Right atrium auricular region (tissue), 2 donors: ENCODE measurements around the gene CEP95. TPM values are rescaled to one million over a fixed set of nuclear protein-coding genes. Genes with fewer than 3 reads are reported as not detected.

Source experiments
- DNase-seq: peaks from one replicate; pipeline ENCODE4 v3.0.0-alpha.2; 2019; ENCODE audit warnings: low spot score
- H3K27ac ChIP-seq, 2 donors: fragments of 200-600 bp; sonication (generic); 1 replicate in 1 of 2; 2 replicates in 1 of 2; pipeline ENCODE4 v1.5.1; 2016 to 2019
- H3K27me3 ChIP-seq, 2 donors: fragments of 200-600 bp; sonication (generic); one replicate each; pipeline versions ENCODE4 v1.5.1 to v1.6.0; 2017 to 2019
- H3K36me3 ChIP-seq: fragments of 200-600 bp; sonication (generic); one replicate; pipeline ENCODE4 v1.5.1; 2016
- H3K4me1 ChIP-seq, 2 donors: fragments of 200-600 bp; sonication (generic); one replicate each; pipeline versions ENCODE4 v1.5.1 to v1.6.0; 2017 to 2019
- H3K4me3 ChIP-seq, 2 donors: fragments of 200-600 bp; sonication (generic); 1 replicate in 1 of 2; 2 replicates in 1 of 2; pipeline ENCODE4 v1.5.1; 2017 to 2019; ENCODE audit warnings: mild to moderate bottlenecking in 1 of 2, moderate library complexity in 1 of 2
- H3K9me3 ChIP-seq, 2 donors: fragments of 200-600 bp; sonication (generic); one replicate each; pipeline ENCODE4 v1.5.1; 2019
- total RNA-seq, 2 donors: library from RNA; depleted of rRNA; stranded (reverse); fragments of >200 nt; gene quantifications; one replicate each; pipeline ENCODE4 v1.1.0, GENCODE V29; 2016
- TF ChIP-seq, protein P1 (sequence below), 2 donors: fragments of 200-600 bp; sonication (generic); IDR thresholded peaks; one replicate each; pipeline ENCODE4 v1.5.1; 2019; ENCODE audit warnings: antibody characterized with exemption in 2 of 2

Gene CEP95
- total RNA-seq, 2 donors from 2014 or later, result 15.8 to 19.9 TPM

DNA sequence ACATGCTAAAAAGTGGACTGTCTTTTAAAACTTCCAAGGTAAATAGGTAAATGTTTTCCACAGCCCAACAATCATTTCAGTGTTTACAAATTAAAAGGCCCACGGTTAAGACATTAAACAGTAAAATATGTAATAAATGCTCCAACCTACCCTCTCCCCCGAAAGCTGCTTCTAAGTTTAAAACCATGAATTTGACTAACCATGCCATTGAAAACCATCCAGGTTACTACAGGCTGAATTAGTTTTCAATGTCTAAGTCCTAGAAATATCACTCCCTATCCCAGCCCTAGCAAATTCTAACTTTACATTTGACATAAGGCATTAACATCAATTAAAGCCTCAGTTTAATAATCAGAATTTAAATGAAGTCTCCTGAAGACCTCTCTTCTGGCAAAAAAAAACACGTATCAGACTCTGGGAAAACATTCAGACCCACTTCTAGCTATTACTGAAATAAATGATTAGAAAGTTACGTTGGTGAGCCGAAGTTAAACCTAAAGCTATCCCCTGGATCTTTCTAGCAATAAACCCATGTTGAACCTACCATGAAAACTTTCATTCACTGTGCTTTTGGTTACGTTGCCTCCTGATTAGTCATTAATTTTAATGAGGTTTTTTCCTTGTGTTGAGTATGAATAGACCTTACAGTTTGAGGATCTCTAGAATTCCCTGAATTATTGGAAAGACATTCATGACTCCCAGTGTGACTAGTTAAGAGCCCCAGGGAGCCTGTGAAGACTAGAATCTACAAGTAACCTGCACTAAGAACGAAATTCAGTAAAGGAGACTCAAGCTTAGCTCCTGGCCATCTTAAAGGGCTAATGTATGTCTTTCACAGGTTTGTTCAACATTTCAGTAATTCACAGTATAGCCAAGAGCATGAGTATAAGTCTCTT, 8.2 kb upstream of the CEP95 start:
- no peaks in the 10 kb centered on the region for H3K9me3 ChIP-seq
- H3K4me1 ChIP-seq, result peaks cover 0 to 70% of the 10 kb centered on the region in 2 donors
- H3K4me3 ChIP-seq, result no peak overlapping the region
- H3K27ac ChIP-seq, result no peak overlapping the region
- TF ChIP-seq, protein P1, sequence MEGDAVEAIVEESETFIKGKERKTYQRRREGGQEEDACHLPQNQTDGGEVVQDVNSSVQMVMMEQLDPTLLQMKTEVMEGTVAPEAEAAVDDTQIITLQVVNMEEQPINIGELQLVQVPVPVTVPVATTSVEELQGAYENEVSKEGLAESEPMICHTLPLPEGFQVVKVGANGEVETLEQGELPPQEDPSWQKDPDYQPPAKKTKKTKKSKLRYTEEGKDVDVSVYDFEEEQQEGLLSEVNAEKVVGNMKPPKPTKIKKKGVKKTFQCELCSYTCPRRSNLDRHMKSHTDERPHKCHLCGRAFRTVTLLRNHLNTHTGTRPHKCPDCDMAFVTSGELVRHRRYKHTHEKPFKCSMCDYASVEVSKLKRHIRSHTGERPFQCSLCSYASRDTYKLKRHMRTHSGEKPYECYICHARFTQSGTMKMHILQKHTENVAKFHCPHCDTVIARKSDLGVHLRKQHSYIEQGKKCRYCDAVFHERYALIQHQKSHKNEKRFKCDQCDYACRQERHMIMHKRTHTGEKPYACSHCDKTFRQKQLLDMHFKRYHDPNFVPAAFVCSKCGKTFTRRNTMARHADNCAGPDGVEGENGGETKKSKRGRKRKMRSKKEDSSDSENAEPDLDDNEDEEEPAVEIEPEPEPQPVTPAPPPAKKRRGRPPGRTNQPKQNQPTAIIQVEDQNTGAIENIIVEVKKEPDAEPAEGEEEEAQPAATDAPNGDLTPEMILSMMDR (IDR thresholded peaks at IDR 0.05), result no peak
- no peaks in the 10 kb centered on the region for H3K27me3 ChIP-seq
- peaks cover 62% of the 10 kb centered on the region for H3K36me3 ChIP-seq
- DNase-seq, result no peak

DNA sequence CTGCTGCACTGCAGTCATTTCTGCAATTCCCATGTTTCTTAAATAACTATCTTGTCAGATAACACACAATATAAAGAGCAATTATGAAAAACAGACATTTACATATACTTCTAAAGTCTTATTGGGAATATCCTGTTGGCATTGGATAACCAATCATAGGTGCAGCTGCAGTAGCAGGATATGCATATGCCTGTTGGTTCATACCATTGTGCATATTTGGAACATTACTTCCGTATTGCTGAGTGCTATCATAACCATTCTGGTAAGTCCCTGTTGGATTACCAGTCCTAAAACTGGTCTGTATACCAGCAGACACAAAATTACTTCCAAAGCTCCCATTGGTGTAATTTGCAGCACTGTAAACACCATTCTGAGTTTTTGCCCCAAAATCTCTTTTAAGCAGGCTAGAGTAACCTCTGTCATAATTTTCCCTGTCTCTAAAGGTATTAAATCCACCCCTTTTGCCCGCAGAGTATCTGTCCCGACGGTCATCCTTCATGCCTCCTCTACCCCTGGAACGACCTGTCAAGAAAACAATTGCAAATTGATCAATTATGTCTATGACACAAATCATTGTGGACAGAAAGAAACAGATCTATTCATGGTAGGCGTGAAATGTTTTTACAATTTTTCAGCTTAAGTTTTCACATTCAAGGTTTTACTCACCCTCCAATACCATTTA, 6.8 kb upstream of the CEP95 start:
- H3K36me3 ChIP-seq, result peaks cover 75% of the 10 kb centered on the region
- no peaks in the 10 kb centered on the region for H3K27me3 ChIP-seq
- no peak overlapping the region for H3K4me3 ChIP-seq
- no peak overlapping the region for H3K27ac ChIP-seq
- TF ChIP-seq, protein P1 (IDR thresholded peaks at IDR 0.05), result no peak
- no peak for DNase-seq
- H3K9me3 ChIP-seq, result no peaks in the 10 kb centered on the region
- H3K4me1 ChIP-seq, result peaks cover 0 to 72% of the 10 kb centered on the region in 2 donors

DNA sequence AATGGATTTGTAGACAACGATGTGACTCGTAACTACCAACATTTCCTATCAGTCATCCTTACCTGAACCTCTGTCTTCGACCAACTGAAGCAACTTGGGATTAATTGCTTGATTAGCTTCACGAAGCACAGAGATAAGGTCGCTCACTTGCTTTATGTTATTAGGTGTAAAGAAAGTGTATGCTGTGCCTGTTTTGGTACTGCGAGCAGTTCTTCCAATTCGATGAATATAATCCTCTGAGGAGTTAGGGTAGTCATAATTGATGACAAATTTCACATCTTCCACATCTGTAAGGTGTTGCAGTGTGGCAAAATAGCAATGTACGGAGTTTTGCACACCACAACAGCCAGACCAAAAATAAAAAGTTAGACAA, 6.3 kb upstream of the CEP95 start:
- H3K4me1 ChIP-seq, result peaks cover 0 to 67% of the 10 kb centered on the region in 2 donors
- TF ChIP-seq, protein P1 (IDR thresholded peaks at IDR 0.05), result no peak
- DNase-seq, result no peak
- H3K4me3 ChIP-seq, result no peak overlapping the region
- H3K27ac ChIP-seq, result no peak overlapping the region
- no peaks in the 10 kb centered on the region for H3K9me3 ChIP-seq
- peaks cover 78% of the 10 kb centered on the region for H3K36me3 ChIP-seq
- H3K27me3 ChIP-seq, result no peaks in the 10 kb centered on the region

DNA sequence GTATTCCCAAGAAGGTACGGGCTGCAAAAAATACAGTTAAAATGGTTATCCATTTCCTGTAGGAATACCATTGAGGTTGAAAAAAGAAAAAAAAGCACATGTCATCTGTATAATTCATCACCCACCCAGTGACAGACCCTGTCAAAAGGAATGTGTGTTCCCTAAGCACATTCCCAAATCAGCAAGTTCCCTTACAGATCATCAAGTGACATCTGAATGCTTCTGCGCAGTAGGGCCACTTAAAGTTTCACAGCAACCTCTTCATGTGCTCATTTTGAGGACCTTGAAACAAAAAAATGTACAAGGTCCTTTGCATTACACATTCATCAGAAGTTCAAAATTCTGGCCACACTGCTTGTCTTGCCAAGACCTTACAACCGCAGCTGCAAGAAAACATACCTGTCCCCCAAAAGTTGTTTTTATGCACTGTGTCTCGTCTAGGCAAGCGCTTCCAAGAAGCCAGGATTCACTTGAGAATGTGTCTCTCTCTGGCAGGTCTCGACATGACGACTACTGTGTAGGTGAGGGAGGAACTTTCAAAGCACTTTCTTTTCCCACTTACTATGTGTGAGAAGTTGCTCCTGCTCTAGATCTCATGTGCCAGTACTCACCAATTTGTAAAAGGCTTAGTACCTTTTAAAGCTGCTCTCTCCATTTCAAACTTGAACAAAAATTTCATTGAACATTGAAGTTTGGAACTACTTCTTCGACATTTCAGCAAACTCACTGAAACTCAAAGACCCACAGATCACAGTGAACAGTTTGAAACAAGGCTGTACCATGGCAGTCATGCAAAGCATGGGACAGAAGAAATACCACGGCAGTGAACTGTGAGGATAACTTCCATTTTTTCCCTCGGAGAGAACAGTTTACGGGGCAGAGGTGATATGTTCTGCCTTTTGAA, 5.7 kb upstream of the CEP95 start:
- Histone ChIP-seq H3K4me1 (peaks cover 0 to 60% of the 10 kb centered on the region in 2 donors), H3K27me3 (no peaks in the 10 kb centered on the region), H3K4me3 (no peak overlapping the region), H3K36me3 (peaks cover 82% of the 10 kb centered on the region), H3K27ac (no peak overlapping the region), H3K9me3 (no peaks in the 10 kb centered on the region)
- TF ChIP-seq, protein P1 (IDR thresholded peaks at IDR 0.05), result no peak
- DNase-seq, result no peak

DNA sequence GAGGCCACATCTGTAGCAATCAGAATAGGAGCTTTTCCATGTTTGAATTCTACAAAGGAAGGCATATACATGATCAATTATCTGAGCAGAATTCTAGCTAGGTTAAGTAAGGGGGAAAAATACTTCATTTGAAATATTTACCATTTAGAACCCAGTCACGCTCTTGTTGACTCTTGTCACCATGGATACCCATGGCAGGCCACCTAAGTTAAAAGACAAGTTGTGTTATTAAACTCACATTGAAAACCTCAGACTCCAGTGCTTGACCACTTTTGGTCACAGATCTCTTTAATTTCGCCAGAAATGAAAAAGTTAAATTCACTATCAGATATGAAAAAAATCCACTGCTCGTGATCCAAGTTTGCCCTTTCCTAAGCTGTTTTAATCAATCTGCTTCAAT, 4.8 kb upstream of the CEP95 start:
- TF ChIP-seq, protein P1 (IDR thresholded peaks at IDR 0.05), result no peak
- Histone ChIP-seq H3K4me1 (peaks cover 0 to 56% of the 10 kb centered on the region in 2 donors), H3K27me3 (no peaks in the 10 kb centered on the region), H3K9me3 (no peaks in the 10 kb centered on the region), H3K36me3 (peaks cover 82% of the 10 kb centered on the region), H3K27ac (no peak overlapping the region), H3K4me3 (no peak overlapping the region)
- DNase-seq, result no peak
